Activated CD8-positive, alpha-beta memory T cell treated with anti-CD3 and anti-CD28 coated beads, Interleukin-2, amount 50 U/mL, for 24 hours (primary cell): ENCODE data around the gene DHX29.

Source experiments
- DNase-seq: peaks from one replicate; pipeline ENCODE4 v3.0.0-alpha.2; 2020; ENCODE audit errors: extremely low read depth

DHX29 gene

GRCh38 chr5:55232985-55233928 is 74.2 kb downstream of the DHX29 start, which contains the start of gene CCNO:
TSS of gene CCNO (minus strand) at chr5:55233608. CDS start at chr5:55233523, 85 bp downstream.
- no peak for DNase-seq

- DNase-seq: no peak
These were observed 75.1 kb downstream of the DHX29 start for GRCh38 chr5:55232271-55232984.

- DNase-seq: no peak
These were observed 75.6 kb downstream of the DHX29 start for GRCh38 chr5:55231919-55232270.

- no peak for DNase-seq
These were observed 76.2 kb downstream of the DHX29 start for GRCh38 chr5:55231029-55231918.

- DNase-seq: no peak
These were observed 77.3 kb downstream of the DHX29 start for GRCh38 chr5:55230086-55230629.

GRCh38 chr5:55227664-55228430 is 79.6 kb downstream of the DHX29 start:
- no peak for DNase-seq

- DNase-seq: no peak
These were observed 80.4 kb downstream of the DHX29 start, which contains the start of gene MCIDAS for GRCh38 chr5:55226934-55227663. TSS of gene MCIDAS (minus strand) at chr5:55227315. CDS start at chr5:55227138, 177 bp downstream.

- DNase-seq: no peak
These were observed 81.2 kb downstream of the DHX29 start for GRCh38 chr5:55226027-55226933.

- no peak for DNase-seq
These were observed 82.1 kb downstream of the DHX29 start for GRCh38 chr5:55225346-55225745.

- DNase-seq: no peak
These were observed 83.7 kb downstream of the DHX29 start for GRCh38 chr5:55223812-55224240.

GRCh38 chr5:55222985-55223811 is 84.3 kb downstream of the DHX29 start:
- DNase-seq: no peak

GRCh38 chr5:55222092-55222984 is 85.2 kb downstream of the DHX29 start:
- DNase-seq: no peak

- DNase-seq: no peak
These were observed 86.9 kb downstream of the DHX29 start for GRCh38 chr5:55220433-55221185.

GRCh38 chr5:55219770-55220169 is 87.7 kb downstream of the DHX29 start:
- no peak for DNase-seq

GRCh38 chr5:55218967-55219366 is 88.5 kb downstream of the DHX29 start:
- DNase-seq: no peak

GRCh38 chr5:55211184-55211874 is 96.2 kb downstream of the DHX29 start:
- no peak for DNase-seq
